GM12878 (cell line): ENCODE data around the gene MIXL1. TPM values are rescaled to one million over a fixed set of nuclear protein-coding genes. Genes with fewer than 3 reads are reported as not detected.

Experiments used
- ATAC-seq: fragments of 200-7000 bp; cut with Tn5 transposase; 3 replicates; pipeline ENCODE4 v1.9.1; 2020; ENCODE audit warnings: mild to moderate bottlenecking, moderate library complexity
- BruUV-seq: library from RNA; stranded (reverse); fragments of 400-500 nt; replicated peaks from 2 replicates; lab custom pipeline; 2021; lab: Mats Ljungman, UMichigan
- CTCF ChIA-PET: fragments of 300-600 bp; sonication (Branson Sonifier 250); formaldehyde crosslinking; extraction: SDS; loops from one replicate; lab custom pipeline; 2021; ENCODE audit warnings: inconsistent platforms; lab: Yijun Ruan, JAX
- POLR2A ChIA-PET: fragments of 350-600 bp; formaldehyde crosslinking; extraction: SDS; loops from one replicate; lab custom pipeline; 2021; ENCODE audit warnings: inconsistent platforms; lab: Charles Lee
- RAD21 ChIA-PET: fragments of 300-600 bp; sonication (Branson Sonifier 250); formaldehyde crosslinking; loops from one replicate; lab custom pipeline; 2023; ENCODE audit warnings: antibody characterized with exemption; ENCODE audit not compliant: unreplicated experiment; lab: Charles Lee
- SMC1A ChIA-PET: fragments of 300-600 bp; sonication (Branson Sonifier 250); formaldehyde crosslinking; loops from one replicate; lab custom pipeline; 2023; ENCODE audit not compliant: unreplicated experiment, uncharacterized antibody; lab: Charles Lee
- DNase-seq: peaks from one replicate; pipeline ENCODE4 v3.0.0-alpha.2; 2011; ENCODE audit warnings: low read depth, low spot score
- FAIRE-seq: peaks from 3 replicates; lab custom pipeline; 2011; peaks lifted over from hg19 to GRCh38; lab: Jason Lieb, UNC
- H2AFZ ChIP-seq: 2 replicates; pipeline ENCODE4 v1.6.0; 2011; ENCODE audit warnings: low read depth, low read length, control low read depth; ENCODE audit not compliant: control insufficient read depth
- H3K27ac ChIP-seq: 2 replicates; pipeline ENCODE4 v1.5.1; 2011; ENCODE audit warnings: control low read depth; ENCODE audit not compliant: control insufficient read depth, insufficient read depth
- H3K27me3 ChIP-seq, 2 experiments: replicated peaks in 1 of 2; 2 replicates each; pipeline versions ENCODE4 v1.6.0 to v1.6.1; 2011; ENCODE audit warnings: low read length in 1 of 2; ENCODE audit not compliant: control insufficient read depth in 2 of 2, insufficient read depth in 2 of 2
- H3K36me3 ChIP-seq, 2 experiments: 2 replicates each; pipeline ENCODE4 v1.5.1; 2011; ENCODE audit warnings: low read length in 1 of 2; ENCODE audit not compliant: control insufficient read depth in 2 of 2, insufficient read depth in 2 of 2
- H3K4me1 ChIP-seq: 2 replicates; pipeline ENCODE4 v1.6.1; 2011; ENCODE audit warnings: mild to moderate bottlenecking, low read length, moderate library complexity, mixed read lengths; ENCODE audit not compliant: control insufficient read depth, insufficient read depth
- H3K4me2 ChIP-seq: 2 replicates; pipeline ENCODE4 v1.6.0; 2011; ENCODE audit warnings: control low read depth; ENCODE audit not compliant: control insufficient read depth, insufficient read depth
- H3K4me3 ChIP-seq: fragments of 200-600 bp; sonication (generic); 2 replicates; pipeline ENCODE4 v1.5.1; 2016
- H3K79me2 ChIP-seq: 2 replicates; pipeline ENCODE4 v1.6.0; 2011; ENCODE audit warnings: low read length; ENCODE audit not compliant: control insufficient read depth, insufficient read depth
- H3K9ac ChIP-seq: 2 replicates; pipeline ENCODE4 v1.8.0; 2011; ENCODE audit warnings: low read length, control low read depth, mixed read lengths; ENCODE audit not compliant: control insufficient read depth, insufficient read depth
- H3K9me3 ChIP-seq: replicated peaks from 3 replicates; pipeline ENCODE4 v1.5.1; 2011; ENCODE audit warnings: mild to moderate bottlenecking, low read length; ENCODE audit not compliant: control insufficient read depth, insufficient read depth
- H4K20me1 ChIP-seq: 2 replicates; pipeline ENCODE4 v1.6.0; 2011; ENCODE audit not compliant: control insufficient read depth, insufficient read depth
- BACH1 ChIP-seq: fragments of 450-650 bp; IDR thresholded peaks from 2 replicates; pipeline ENCODE4 v1.6.1; 2017; ENCODE audit warnings: mild to moderate bottlenecking, borderline replicate concordance
- NR2F1 ChIP-seq: fragments of 450-650 bp; conservative IDR thresholded peaks from 2 replicates; pipeline ENCODE4 v1.6.1; 2017; ENCODE audit warnings: mild to moderate bottlenecking
- PBX3 ChIP-seq: IDR thresholded peaks from 2 replicates; pipeline ENCODE4 v1.6.1; 2011; ENCODE audit warnings: mild to moderate bottlenecking, low read depth, low read length, moderate library complexity; ENCODE audit not compliant: insufficient replicate concordance
- POLR2A ChIP-seq: IDR thresholded peaks from 2 replicates; pipeline ENCODE4 v1.6.1; 2011; ENCODE audit warnings: low read depth, mild to moderate bottlenecking, low read length
- SUPT20H ChIP-seq: IDR thresholded peaks from 2 replicates; pipeline ENCODE4 v1.6.1; 2011; ENCODE audit warnings: low read depth, mild to moderate bottlenecking, low read length, moderate library complexity, borderline replicate concordance; ENCODE audit not compliant: control insufficient read depth
- TARDBP ChIP-seq: IDR thresholded peaks from 2 replicates; pipeline ENCODE4 v1.6.1; 2016; ENCODE audit warnings: borderline replicate concordance
- TCF3 ChIP-seq: IDR thresholded peaks from 2 replicates; pipeline ENCODE4 v1.6.1; 2012; ENCODE audit warnings: low read depth, mild to moderate bottlenecking, low read length, borderline replicate concordance; ENCODE audit not compliant: insufficient read depth
- WRNIP1 ChIP-seq: IDR thresholded peaks from 2 replicates; pipeline ENCODE4 v1.6.1; 2011; ENCODE audit warnings: low read depth, low read length, improper control_type of control experiment, borderline replicate concordance
- YY1 ChIP-seq: IDR thresholded peaks from 2 replicates; pipeline ENCODE4 v1.6.1; 2011; ENCODE audit warnings: low read depth, mild to moderate bottlenecking, low read length
- ZBTB40 ChIP-seq: fragments of 450-650 bp; IDR thresholded peaks from 2 replicates; pipeline ENCODE4 v1.6.1; 2016; ENCODE audit warnings: mild to moderate bottlenecking, moderate library complexity, borderline replicate concordance
- WGBS: methylation state at CpG from one replicate; pipeline ENCODE4 v1.1.6; 2016; ENCODE audit warnings: low lambda C conversion rate; ENCODE audit not compliant: insufficient replicate concordance, insufficient coverage; ENCODE audit errors: missing lambda C conversion rate; 5-methylcytosine and 5-hydroxymethylcytosine counted together
- in situ Hi-C: fragments of 300-500 bp; cut with MboI; formaldehyde crosslinking; loops from 9 replicates; pipeline ENCODE4 v1.14.3; 2018; ENCODE audit warnings: mixed read lengths
- intact Hi-C: fragments of 100-400 bp; cut with micrococcal nuclease; formaldehyde crosslinking; loops from one replicate; pipeline ENCODE4 v1.14.2; 2022; ENCODE audit not compliant: unreplicated experiment
- polyA plus RNA-seq, 11 experiments: library from polyadenylated mRNA; depleted of rRNA in 4 of 11; unstranded in 6 of 11; stranded (reverse) in 5 of 11; fragments of >200 nt; fragmentation: Nextera tagmentation in 4 of 11; fragmentation: Illumina TruSeq in 1 of 11; extraction: Ambion mirVana in 4 of 11; extraction: Trizol in 1 of 11; gene quantifications; 1 replicate in 1 of 11; 2 replicates in 10 of 11; pipeline versions ENCODE4 v1.2.1 to v1.2.3, GENCODE V29; 2011 to 2016; ENCODE audit warnings: inconsistent platforms in 2 of 11, missing spikeins in 2 of 11, low read depth in 1 of 11
- total RNA-seq, 4 experiments: library from RNA; depleted of rRNA in 3 of 4; stranded (reverse); fragments of >200 nt in 3 of 4; fragmentation: Illumina TruSeq in 1 of 4; extraction: Trizol in 1 of 4; gene quantifications; 2 replicates each; pipeline versions ENCODE4 v1.2.1 to v1.2.3, GENCODE V29; 2013 to 2021

MIXL1 gene
- total and polyA plus RNA-seq, 10 of the 15 experiments (the other 5 are each of a cell fraction or from before 2014, with no cell fraction given) = 0.11 to 0.25 (median 0.20) TPM; not detected in 2

- CTCF ChIA-PET = interaction anchor here (1.5 to 16.0 kb wide), 4 partner anchors 11 to 67 kb away, joined by 3 to 505 read pairs (median 4); no protein-coding TSS in a partner anchor
- no peaks in the 10 kb centered on the region for H3K9me3 ChIP-seq
- intact Hi-C loops (no loop called here), in situ Hi-C loops (no loop called here)
- no peak overlapping the region for H3K4me3 ChIP-seq
- H3K36me3 ChIP-seq = no peaks in the 10 kb centered on the region
- H3K9ac ChIP-seq = no peak overlapping the region
- BruUV-seq = no TSS peak
- no peak for FAIRE-seq
- no peak for TF ChIP-seq YY1
- no peak for TF ChIP-seq SUPT20H
- TF ChIP-seq ZBTB40 = no peak
- no peak for TF ChIP-seq POLR2A
- TF ChIP-seq TCF3 = no peak
- TF ChIP-seq PBX3 = no peak
- no peak for TF ChIP-seq NR2F1
- no peak for TF ChIP-seq TARDBP
- TF ChIP-seq BACH1 = no peak
- no peak for TF ChIP-seq WRNIP1
- H3K79me2 ChIP-seq = no peaks in the 10 kb centered on the region
- RAD21 ChIA-PET = interaction anchor here (2.0 to 6.1 kb wide), 2 partner anchors 62 to 71 kb away, joined by 4 to 118 read pairs; no protein-coding TSS in a partner anchor
- no peaks in the 10 kb centered on the region; a peak in 1 of 4 replicates for H3K27me3 ChIP-seq
- DNase-seq = no peak
- POLR2A ChIA-PET = interaction anchor here (1.0 kb wide), 1 partner anchor 70 kb away, joined by 3 read pairs; no protein-coding TSS in a partner anchor
- SMC1A ChIA-PET = interaction anchor here (0.5 to 9.5 kb wide), 3 partner anchors 62 to 233 kb away, joined by 3 to 213 read pairs (median 4); no protein-coding TSS in a partner anchor
- no peaks in the 10 kb centered on the region for H4K20me1 ChIP-seq
- H2AFZ ChIP-seq = no peak overlapping the region
- WGBS = 92% methylated on average over 1 of the region's 1 CpG
- no peak overlapping the region for H3K4me2 ChIP-seq
- no peaks in the 10 kb centered on the region for H3K4me1 ChIP-seq
- H3K27ac ChIP-seq = no peak overlapping the region
- no peak for ATAC-seq
These were observed 28.3 kb upstream of the MIXL1 start for GRCh38 chr1:226195144-226195543.
